ENCODE results near the gene MALSU1.

DNA sequence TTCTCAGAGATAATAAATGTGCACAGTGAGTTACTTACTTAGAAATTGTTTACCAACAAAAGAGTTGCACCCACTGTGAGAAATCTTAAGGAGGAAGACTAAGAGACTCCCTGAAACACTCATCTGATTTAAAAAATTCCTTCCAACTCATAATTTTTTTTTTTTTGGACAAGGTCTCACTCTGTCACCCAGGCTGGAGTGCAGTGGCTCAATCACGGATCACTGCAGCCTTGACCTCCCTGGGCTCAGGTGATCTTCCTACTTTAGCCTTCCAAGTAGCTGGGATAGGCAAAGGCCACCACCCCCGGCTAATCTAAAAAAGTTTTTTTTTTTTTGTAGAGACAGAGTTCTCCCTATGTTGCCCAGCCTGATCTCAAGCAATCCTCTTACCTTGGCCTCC lies 36.0 kb downstream of the MALSU1 start:
- TF ChIP-seq, protein P1, sequence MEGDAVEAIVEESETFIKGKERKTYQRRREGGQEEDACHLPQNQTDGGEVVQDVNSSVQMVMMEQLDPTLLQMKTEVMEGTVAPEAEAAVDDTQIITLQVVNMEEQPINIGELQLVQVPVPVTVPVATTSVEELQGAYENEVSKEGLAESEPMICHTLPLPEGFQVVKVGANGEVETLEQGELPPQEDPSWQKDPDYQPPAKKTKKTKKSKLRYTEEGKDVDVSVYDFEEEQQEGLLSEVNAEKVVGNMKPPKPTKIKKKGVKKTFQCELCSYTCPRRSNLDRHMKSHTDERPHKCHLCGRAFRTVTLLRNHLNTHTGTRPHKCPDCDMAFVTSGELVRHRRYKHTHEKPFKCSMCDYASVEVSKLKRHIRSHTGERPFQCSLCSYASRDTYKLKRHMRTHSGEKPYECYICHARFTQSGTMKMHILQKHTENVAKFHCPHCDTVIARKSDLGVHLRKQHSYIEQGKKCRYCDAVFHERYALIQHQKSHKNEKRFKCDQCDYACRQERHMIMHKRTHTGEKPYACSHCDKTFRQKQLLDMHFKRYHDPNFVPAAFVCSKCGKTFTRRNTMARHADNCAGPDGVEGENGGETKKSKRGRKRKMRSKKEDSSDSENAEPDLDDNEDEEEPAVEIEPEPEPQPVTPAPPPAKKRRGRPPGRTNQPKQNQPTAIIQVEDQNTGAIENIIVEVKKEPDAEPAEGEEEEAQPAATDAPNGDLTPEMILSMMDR (IDR thresholded peaks at IDR 0.05) = no peak
- no peak for TF ChIP-seq POLR2AphosphoS5 (IDR thresholded peaks at IDR 0.05)
